Natural killer cell (primary cell): ENCODE results near the gene NTPCR. TPM values are rescaled to one million over a fixed set of nuclear protein-coding genes. Genes with fewer than 3 reads are reported as not detected.

Experiments
- ATAC-seq, 3 donors: fragments of 150-1000 bp in 2 of 3; fragments of 200-7000 bp in 1 of 3; cut with Tn5 transposase; 1 replicate in 1 of 3; 2 replicates in 2 of 3; pipeline ENCODE4 v1.10.0; 2021; ENCODE audit warnings: mild to moderate bottlenecking in 2 of 3, moderate library complexity in 2 of 3
- DNase-seq, 2 donors: peaks; one replicate each; pipeline versions ENCODE4 v3.0.0 to v3.0.0-alpha.2; 2013 to 2021; ENCODE audit warnings: mixed read lengths in 1 of 2
- H3K27ac ChIP-seq: one replicate; pipeline ENCODE4 v1.5.1; 2013; ENCODE audit warnings: mild to moderate bottlenecking, low read length
- H3K27me3 ChIP-seq: one replicate; pipeline ENCODE4 v1.6.1; 2013; ENCODE audit warnings: low read length; ENCODE audit not compliant: control insufficient read depth, insufficient read depth
- H3K36me3 ChIP-seq: one replicate; pipeline ENCODE4 v1.6.1; 2013; ENCODE audit warnings: low read length; ENCODE audit not compliant: control insufficient read depth, insufficient read depth
- H3K4me1 ChIP-seq: one replicate; pipeline ENCODE4 v1.6.1; 2013; ENCODE audit warnings: low read length; ENCODE audit not compliant: control insufficient read depth, insufficient read depth
- H3K4me3 ChIP-seq: one replicate; pipeline ENCODE4 v1.5.1; 2013; ENCODE audit warnings: low read length
- H3K9me3 ChIP-seq: one replicate; pipeline ENCODE4 v1.6.1; 2013; ENCODE audit warnings: low read length; ENCODE audit not compliant: control insufficient read depth, insufficient read depth
- H3K27ac Mint-ChIP-seq, 2 donors: one replicate each; pipeline ENCODE4 v1.8.0; 2022; ENCODE audit warnings: mild to moderate bottlenecking in 2 of 2, mixed read lengths in 2 of 2, moderate library complexity in 1 of 2
- H3K27me3 Mint-ChIP-seq, 2 donors: one replicate each; pipeline ENCODE4 v1.8.0; 2022; ENCODE audit warnings: low read depth in 2 of 2, mixed read lengths in 2 of 2
- H3K36me3 Mint-ChIP-seq: one replicate; pipeline ENCODE4 v1.8.0; 2022; ENCODE audit warnings: mixed read lengths
- H3K4me1 Mint-ChIP-seq, 2 donors: one replicate each; pipeline ENCODE4 v1.8.0; 2022; ENCODE audit warnings: mixed read lengths in 2 of 2
- H3K4me3 Mint-ChIP-seq: one replicate; pipeline ENCODE4 v1.8.0; 2022; ENCODE audit warnings: mild to moderate bottlenecking, moderate library complexity, mixed read lengths
- H3K9me3 Mint-ChIP-seq, 2 donors: one replicate each; pipeline ENCODE4 v1.8.0; 2022; ENCODE audit warnings: mixed read lengths in 2 of 2
- WGBS: methylation state at CpG from one replicate; pipeline ENCODE4 v1.1.7; 2013; ENCODE audit warnings: missing lambda C conversion rate; ENCODE audit not compliant: insufficient coverage; 5-methylcytosine and 5-hydroxymethylcytosine counted together
- intact Hi-C: fragments of 100-400 bp; cut with micrococcal nuclease; formaldehyde crosslinking; loops from one replicate; pipeline ENCODE4 v1.14.2; 2022
- total RNA-seq, 4 donors: library from RNA; stranded (reverse); fragments of 120-200 nt in 1 of 4; gene quantifications; one replicate each; pipeline versions ENCODE4 v1.2.3 to v1.2.4, GENCODE V29; 2013 to 2022
- TF ChIP-seq, protein P1 (sequence below): fragments of 200-600 bp; IDR thresholded peaks from one replicate; pipeline ENCODE4 v1.8.0; 2022; ENCODE audit warnings: antibody characterized with exemption

The NTPCR gene
- total RNA-seq, 3 donors from 2014 or later (not counting 1 experiment from before 2014, with no cell fraction given) = 12.9 to 25.7 (median 17.4) TPM

DNA sequence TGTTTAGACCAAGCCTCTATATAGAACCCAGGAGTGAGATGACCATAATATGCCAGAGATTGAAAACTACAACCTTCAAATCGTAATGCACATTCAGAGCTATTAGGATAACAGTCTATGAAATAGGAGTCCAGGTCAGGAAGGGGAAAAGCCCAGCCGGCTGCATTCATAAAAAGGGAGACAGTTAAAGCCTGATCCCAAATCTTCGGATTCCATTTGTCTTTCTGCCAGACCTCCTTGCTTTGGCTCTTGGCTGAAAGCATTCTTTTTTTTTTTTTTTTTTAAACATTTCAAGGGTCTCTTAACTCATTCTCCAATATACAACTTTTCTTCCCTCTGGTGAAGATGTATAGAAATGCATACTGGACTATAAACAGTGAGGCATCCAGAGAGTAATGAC, 81.1 kb downstream of the NTPCR start:
- intact Hi-C loops = no loop called here
- Histone ChIP-seq H3K9me3 (no peaks in the 10 kb centered on the region), H3K27ac (no peak overlapping the region), H3K36me3 (no peaks in the 10 kb centered on the region), H3K27me3 (no peaks in the 10 kb centered on the region), H3K4me1 (no peaks in the 10 kb centered on the region), H3K4me3 (no peak overlapping the region)
- WGBS = 76% methylated on average over 3 of the region's 3 CpGs
- H3K4me3 Mint-ChIP-seq = no peak overlapping the region
- no peaks in the 10 kb centered on the region for H3K27me3 Mint-ChIP-seq
- ATAC-seq = no peak
- H3K4me1 Mint-ChIP-seq = no peaks in the 10 kb centered on the region
- DNase-seq = no peak
- H3K36me3 Mint-ChIP-seq = no peaks in the 10 kb centered on the region
- no peaks in the 10 kb centered on the region for H3K9me3 Mint-ChIP-seq
- TF ChIP-seq, protein P1, sequence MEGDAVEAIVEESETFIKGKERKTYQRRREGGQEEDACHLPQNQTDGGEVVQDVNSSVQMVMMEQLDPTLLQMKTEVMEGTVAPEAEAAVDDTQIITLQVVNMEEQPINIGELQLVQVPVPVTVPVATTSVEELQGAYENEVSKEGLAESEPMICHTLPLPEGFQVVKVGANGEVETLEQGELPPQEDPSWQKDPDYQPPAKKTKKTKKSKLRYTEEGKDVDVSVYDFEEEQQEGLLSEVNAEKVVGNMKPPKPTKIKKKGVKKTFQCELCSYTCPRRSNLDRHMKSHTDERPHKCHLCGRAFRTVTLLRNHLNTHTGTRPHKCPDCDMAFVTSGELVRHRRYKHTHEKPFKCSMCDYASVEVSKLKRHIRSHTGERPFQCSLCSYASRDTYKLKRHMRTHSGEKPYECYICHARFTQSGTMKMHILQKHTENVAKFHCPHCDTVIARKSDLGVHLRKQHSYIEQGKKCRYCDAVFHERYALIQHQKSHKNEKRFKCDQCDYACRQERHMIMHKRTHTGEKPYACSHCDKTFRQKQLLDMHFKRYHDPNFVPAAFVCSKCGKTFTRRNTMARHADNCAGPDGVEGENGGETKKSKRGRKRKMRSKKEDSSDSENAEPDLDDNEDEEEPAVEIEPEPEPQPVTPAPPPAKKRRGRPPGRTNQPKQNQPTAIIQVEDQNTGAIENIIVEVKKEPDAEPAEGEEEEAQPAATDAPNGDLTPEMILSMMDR = no peak
- H3K27ac Mint-ChIP-seq = no peak overlapping the region

- ATAC-seq (no peak), DNase-seq (no peak)
- intact Hi-C loops = no loop called here
- Histone ChIP-seq H3K36me3 (no peaks in the 10 kb centered on the region), H3K4me3 (no peak overlapping the region), H3K4me1 (no peaks in the 10 kb centered on the region), H3K27ac (no peak overlapping the region), H3K27me3 (no peaks in the 10 kb centered on the region), H3K9me3 (no peaks in the 10 kb centered on the region)
- Mint-ChIP-seq H3K4me3 (no peak overlapping the region), H3K4me1 (no peaks in the 10 kb centered on the region), H3K27ac (no peak overlapping the region), H3K27me3 (no peaks in the 10 kb centered on the region), H3K9me3 (no peaks in the 10 kb centered on the region), H3K36me3 (no peaks in the 10 kb centered on the region)
- WGBS = 87% methylated on average over 4 of the region's 4 CpGs
- TF ChIP-seq, protein P1 = no peak
Observed at GRCh38 chr1:233032916-233033315, 82.5 kb downstream of the NTPCR start.

DNA sequence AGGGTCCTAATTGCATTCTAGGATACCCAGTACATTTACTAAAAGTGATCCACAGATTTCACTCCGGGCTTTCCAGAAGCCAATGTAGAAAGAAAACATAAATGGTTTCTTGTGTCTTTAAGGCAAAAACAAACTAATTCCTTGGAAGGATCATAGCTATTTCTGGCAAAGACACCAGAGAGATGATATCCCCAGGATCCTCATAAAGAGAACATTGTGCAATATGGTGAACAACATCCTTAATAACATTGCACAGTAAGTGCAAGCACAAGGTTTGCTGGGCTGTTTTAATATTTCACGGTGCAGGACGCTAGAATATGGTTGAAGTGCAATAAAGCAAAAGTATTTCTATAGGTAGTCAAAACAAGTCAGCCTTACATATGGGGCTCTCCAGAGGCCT, 83.0 kb downstream of the NTPCR start:
- Histone ChIP-seq H3K4me3 (no peak overlapping the region), H3K9me3 (no peaks in the 10 kb centered on the region), H3K36me3 (no peaks in the 10 kb centered on the region), H3K27ac (no peak overlapping the region), H3K27me3 (no peaks in the 10 kb centered on the region), H3K4me1 (no peaks in the 10 kb centered on the region)
- Mint-ChIP-seq H3K9me3 (no peaks in the 10 kb centered on the region), H3K4me3 (no peak overlapping the region), H3K27ac (no peak overlapping the region), H3K4me1 (no peaks in the 10 kb centered on the region), H3K36me3 (no peaks in the 10 kb centered on the region), H3K27me3 (no peaks in the 10 kb centered on the region)
- TF ChIP-seq, protein P1 = no peak
- WGBS = 97% methylated on average over 3 of the region's 3 CpGs
- ATAC-seq (no peak), DNase-seq (no peak)
- intact Hi-C loops = no loop called here

Other genes with a start within 250 kb of the NTPCR start
- gene MAP10, start 145.2 kb upstream of the NTPCR start, total RNA-seq = 1 to 10 TPM in 2 of 3 donors, under 1 TPM in 1; 0.95 to 1.9 (median 1.2) TPM